Uterus (tissue), 4 donors: ENCODE results near the gene DPP4. TPM values are rescaled to one million over a fixed set of nuclear protein-coding genes. Genes with fewer than 3 reads are reported as not detected.
A peak's percentile ranks its signal among the peaks of the same experiment; 100 is the strongest.

Experiments
- DNase-seq, 2 donors: peaks; one replicate each; pipeline ENCODE4 v3.0.0-alpha.2; 2019 to 2020
- H3K27ac ChIP-seq, 2 donors: fragments of 200-600 bp; sonication (generic); 1 replicate in 1 of 2; 2 replicates in 1 of 2; pipeline ENCODE4 v1.5.1; 2016 to 2018
- H3K27me3 ChIP-seq, 2 donors: fragments of 200-600 bp; sonication (generic); one replicate each; pipeline ENCODE4 v1.5.1; 2018 to 2019; ENCODE audit warnings: control low read depth in 1 of 2
- H3K36me3 ChIP-seq, 2 donors: fragments of 200-600 bp; sonication (generic); one replicate each; pipeline ENCODE4 v1.5.1; 2019; ENCODE audit warnings: control low read depth in 1 of 2
- H3K4me1 ChIP-seq, 2 donors: fragments of 200-600 bp; sonication (generic); one replicate each; pipeline ENCODE4 v1.5.1; 2018 to 2019; ENCODE audit warnings: control low read depth in 1 of 2
- H3K4me3 ChIP-seq, 2 donors: fragments of 200-600 bp; sonication (generic); 1 replicate in 1 of 2; 2 replicates in 1 of 2; pipeline ENCODE4 v1.5.1; 2018 to 2019; ENCODE audit warnings: mild to moderate bottlenecking in 1 of 2
- H3K9me3 ChIP-seq, 2 donors: fragments of 200-600 bp; sonication (generic); one replicate each; pipeline ENCODE4 v1.5.1; 2019; ENCODE audit warnings: control low read depth in 1 of 2
- POLR2A ChIP-seq, 2 donors: fragments of 450-650 bp; IDR thresholded peaks; one replicate each; pipeline ENCODE4 v1.6.1; 2016; ENCODE audit warnings: antibody characterized with exemption in 2 of 2, mild to moderate bottlenecking in 1 of 2, moderate library complexity in 1 of 2
- intact Hi-C: fragments of 100-400 bp; cut with DNase I; formaldehyde crosslinking; loops from one replicate; pipeline ENCODE4 v1.15.1; 2023; ENCODE audit warnings: low total_unique reads
- total RNA-seq, 4 donors: library from RNA; depleted of rRNA in 3 of 4; stranded (reverse); fragments of >200 nt in 3 of 4; gene quantifications; one replicate each; pipeline versions ENCODE4 v1.1.0 to v1.2.4, GENCODE V29; 2014 to 2023
- TF ChIP-seq, protein P1 (sequence below), 4 experiments: fragments of 200-600 bp in 2 of 4; fragments of 450-650 bp in 2 of 4; sonication (generic) in 2 of 4; IDR thresholded peaks; one replicate each; pipeline ENCODE4 v1.5.1; 2016 to 2019; ENCODE audit warnings: antibody characterized with exemption in 4 of 4, mild to moderate bottlenecking in 2 of 4, moderate library complexity in 1 of 4
- donor health status: DM: yes; HTN: yes; CAD: no.

Gene DPP4
- total RNA-seq, 4 donors from 2014 or later: 1.8 to 36.3 (median 5.0) TPM

DNA sequence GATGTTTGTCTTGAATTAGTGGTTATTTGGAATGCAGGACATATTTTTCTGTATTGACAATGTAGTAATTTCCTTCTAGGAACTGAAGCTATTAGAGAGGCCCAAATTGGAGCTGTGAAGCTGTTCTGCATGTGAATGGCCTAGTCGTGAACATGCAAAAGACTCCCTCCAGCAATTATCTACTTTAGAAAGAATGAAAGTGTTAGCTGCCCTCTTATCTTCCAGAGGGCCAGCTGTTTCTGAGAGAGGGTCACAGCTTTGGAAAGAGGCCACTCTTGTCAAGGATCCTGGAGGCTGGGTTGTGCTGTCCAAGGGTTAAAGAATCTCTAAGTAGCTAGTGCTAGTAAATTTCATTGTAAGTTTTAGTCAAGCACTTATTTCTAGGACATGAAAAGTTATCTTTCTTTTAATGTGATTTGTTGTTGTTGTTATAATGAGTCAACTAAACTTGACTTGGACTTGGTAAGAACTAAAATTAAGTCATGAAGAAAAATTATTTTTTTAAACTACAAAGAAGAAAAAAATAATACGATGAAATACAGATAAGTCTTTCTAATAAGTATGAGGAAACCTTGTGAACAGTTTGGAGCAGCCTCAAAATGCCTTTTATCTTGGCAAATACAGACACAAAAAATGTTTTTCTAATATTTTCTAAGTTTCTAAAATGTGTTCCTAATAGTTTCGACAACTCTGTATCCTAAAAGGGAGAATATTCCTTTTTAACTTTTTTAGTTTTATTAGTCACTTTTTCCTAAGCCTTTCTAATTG lies 36.8 kb downstream of the DPP4 start:
- Histone ChIP-seq H3K9me3 (no peaks in the 10 kb centered on the region), H3K4me3 (no peak overlapping the region), H3K27me3 (no peaks in the 10 kb centered on the region), H3K36me3 (no peaks in the 10 kb centered on the region), H3K27ac (peak overlapping the region in 1 of 2 donors; percentile 43), H3K4me1 (no peaks in the 10 kb centered on the region)
- DNase-seq: no peak
- TF ChIP-seq, protein P1, sequence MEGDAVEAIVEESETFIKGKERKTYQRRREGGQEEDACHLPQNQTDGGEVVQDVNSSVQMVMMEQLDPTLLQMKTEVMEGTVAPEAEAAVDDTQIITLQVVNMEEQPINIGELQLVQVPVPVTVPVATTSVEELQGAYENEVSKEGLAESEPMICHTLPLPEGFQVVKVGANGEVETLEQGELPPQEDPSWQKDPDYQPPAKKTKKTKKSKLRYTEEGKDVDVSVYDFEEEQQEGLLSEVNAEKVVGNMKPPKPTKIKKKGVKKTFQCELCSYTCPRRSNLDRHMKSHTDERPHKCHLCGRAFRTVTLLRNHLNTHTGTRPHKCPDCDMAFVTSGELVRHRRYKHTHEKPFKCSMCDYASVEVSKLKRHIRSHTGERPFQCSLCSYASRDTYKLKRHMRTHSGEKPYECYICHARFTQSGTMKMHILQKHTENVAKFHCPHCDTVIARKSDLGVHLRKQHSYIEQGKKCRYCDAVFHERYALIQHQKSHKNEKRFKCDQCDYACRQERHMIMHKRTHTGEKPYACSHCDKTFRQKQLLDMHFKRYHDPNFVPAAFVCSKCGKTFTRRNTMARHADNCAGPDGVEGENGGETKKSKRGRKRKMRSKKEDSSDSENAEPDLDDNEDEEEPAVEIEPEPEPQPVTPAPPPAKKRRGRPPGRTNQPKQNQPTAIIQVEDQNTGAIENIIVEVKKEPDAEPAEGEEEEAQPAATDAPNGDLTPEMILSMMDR (IDR thresholded peaks at IDR 0.05): no peak
- no peak for TF ChIP-seq POLR2A (IDR thresholded peaks at IDR 0.05)
- intact Hi-C loops: no loop called here

DNA sequence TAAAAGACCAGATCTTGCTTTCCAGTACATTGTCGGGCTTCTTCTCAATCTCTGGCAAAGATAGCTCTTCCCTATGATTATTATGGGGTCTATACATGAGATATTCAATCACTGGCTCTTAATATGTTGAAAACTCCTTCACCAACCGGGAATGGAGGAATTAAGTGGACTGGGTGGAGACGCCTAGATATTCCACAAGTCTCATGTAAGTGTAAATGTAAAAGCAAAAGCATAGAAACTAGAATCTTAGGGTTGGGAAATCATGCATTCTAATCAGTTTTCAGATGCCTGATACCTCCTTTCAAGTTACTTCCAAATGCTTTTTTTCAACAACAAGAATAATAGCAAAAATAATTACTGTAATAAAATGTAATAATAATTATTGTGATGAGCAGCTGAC lies 38.0 kb downstream of the DPP4 start:
- intact Hi-C loops: no loop called here
- no peak for DNase-seq

DNA sequence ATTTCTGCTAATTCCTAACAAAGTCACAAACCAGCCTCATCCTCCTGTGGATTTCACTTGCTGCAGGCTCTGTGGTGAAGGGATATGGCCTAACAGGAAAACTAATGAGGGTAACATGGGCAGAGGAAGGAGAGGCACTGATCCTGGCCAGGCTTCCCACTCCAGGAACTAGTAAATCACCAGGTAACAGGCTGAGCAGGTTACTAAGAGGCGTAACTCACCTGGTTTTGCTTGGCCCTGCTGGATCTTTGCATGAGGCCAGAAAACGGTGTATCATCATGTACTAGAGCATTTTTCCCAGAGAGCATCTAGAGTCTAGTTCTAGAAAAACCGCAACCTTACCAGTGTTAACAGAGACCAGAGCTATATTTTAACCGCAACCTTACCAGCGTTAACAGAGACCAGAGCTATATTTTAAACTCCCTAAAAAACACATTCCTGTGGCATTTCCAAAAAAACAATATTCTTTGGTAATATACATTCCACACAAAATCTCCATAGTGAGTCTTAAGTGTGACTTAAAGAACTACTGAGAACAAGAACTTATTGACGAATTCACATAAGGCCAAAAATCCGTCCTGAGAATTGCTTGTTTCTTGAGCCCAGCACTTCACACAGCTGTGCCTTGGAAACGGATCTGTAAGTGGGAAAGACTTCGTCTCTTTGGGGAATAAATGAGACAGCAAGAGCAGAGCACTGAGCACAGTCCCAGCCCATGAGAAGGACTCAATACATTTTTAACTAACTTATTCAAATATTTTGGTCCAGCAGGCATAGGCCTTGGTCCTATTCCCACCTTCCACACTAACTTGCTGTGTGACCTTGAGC lies 43.4 kb downstream of the DPP4 start:
- no peaks in the 10 kb centered on the region for H3K27me3 ChIP-seq
- H3K9me3 ChIP-seq: no peaks in the 10 kb centered on the region
- no peaks in the 10 kb centered on the region for H3K4me1 ChIP-seq
- DNase-seq: no peak
- H3K27ac ChIP-seq: no peak overlapping the region
- intact Hi-C loops: no loop called here
- TF ChIP-seq, protein P1 (IDR thresholded peaks at IDR 0.05): no peak
- no peak for TF ChIP-seq POLR2A (IDR thresholded peaks at IDR 0.05)
- no peak overlapping the region for H3K4me3 ChIP-seq
- H3K36me3 ChIP-seq: no peaks in the 10 kb centered on the region

More for the DNA sequence above, 38.0 kb downstream of the DPP4 start:
- no peaks in the 10 kb centered on the region for H3K4me1 ChIP-seq
- H3K27ac ChIP-seq: no peak overlapping the region
- no peaks in the 10 kb centered on the region for H3K27me3 ChIP-seq
- no peak overlapping the region for H3K4me3 ChIP-seq
- TF ChIP-seq, protein P1 (IDR thresholded peaks at IDR 0.05): no peak
- TF ChIP-seq POLR2A (IDR thresholded peaks at IDR 0.05): no peak
- no peaks in the 10 kb centered on the region for H3K36me3 ChIP-seq
- H3K9me3 ChIP-seq: no peaks in the 10 kb centered on the region

DNA sequence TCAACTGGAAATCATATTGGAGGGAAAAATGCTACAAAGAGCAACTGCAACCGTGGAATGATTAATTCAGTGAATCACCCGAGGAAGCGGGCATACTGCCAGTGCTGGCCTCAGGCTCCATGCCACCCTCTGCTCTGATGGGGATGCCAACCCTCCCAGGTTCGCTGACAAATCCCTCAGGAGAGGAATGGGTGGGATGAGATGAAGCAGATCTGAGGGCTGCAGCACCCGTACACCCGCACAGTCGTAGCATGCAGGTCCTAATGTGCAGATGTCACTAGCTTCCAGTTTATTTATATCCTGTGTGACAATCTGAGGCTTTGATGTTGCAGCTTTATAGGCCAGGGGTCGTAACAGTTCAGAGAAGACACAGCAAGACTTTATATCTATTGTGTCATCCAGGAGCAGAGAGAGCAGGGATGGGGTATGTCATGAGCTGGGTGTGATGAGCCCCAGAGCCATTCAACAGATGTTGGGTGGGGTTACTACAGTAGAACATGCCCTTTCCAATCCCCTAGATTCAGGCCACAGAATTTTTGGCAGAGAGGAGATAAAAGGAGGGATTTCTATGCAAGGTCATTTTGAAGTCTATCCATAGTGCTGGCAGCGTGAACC lies 44.6 kb downstream of the DPP4 start:
- H3K36me3 ChIP-seq: no peaks in the 10 kb centered on the region
- intact Hi-C loops: no loop called here
- H3K9me3 ChIP-seq: no peaks in the 10 kb centered on the region
- H3K4me1 ChIP-seq: no peaks in the 10 kb centered on the region
- peak in 1 of 2 donors; percentile 16 for DNase-seq
- no peak overlapping the region for H3K4me3 ChIP-seq
- H3K27me3 ChIP-seq: no peaks in the 10 kb centered on the region
- no peak overlapping the region for H3K27ac ChIP-seq
- no peak for TF ChIP-seq POLR2A (IDR thresholded peaks at IDR 0.05)
- TF ChIP-seq, protein P1 (IDR thresholded peaks at IDR 0.05): no peak
